Mesodermal cell (in vitro differentiated cells): ENCODE data around the gene BAIAP2L2.

Experiments
- H3K27ac ChIP-seq: 2 replicates; pipeline ENCODE4 v1.7.0; 2013; ENCODE audit warnings: mild to moderate bottlenecking, low read depth, low read length, moderate library complexity; ENCODE audit not compliant: severe bottlenecking
- H3K36me3 ChIP-seq: 2 replicates; pipeline ENCODE4 v1.7.1; 2013; ENCODE audit warnings: mild to moderate bottlenecking, low read length, moderate library complexity; ENCODE audit not compliant: control insufficient read depth, insufficient read depth
- H3K4me1 ChIP-seq: one replicate; pipeline ENCODE4 v1.7.1; 2013; ENCODE audit warnings: mild to moderate bottlenecking, low read length; ENCODE audit not compliant: insufficient read depth, control insufficient read depth, poor library complexity, severe bottlenecking
- H3K4me3 ChIP-seq: 2 replicates; pipeline ENCODE4 v1.7.0; 2013; ENCODE audit warnings: low read length, control low read depth, mild to moderate bottlenecking; ENCODE audit not compliant: insufficient read depth, poor library complexity, severe bottlenecking; ENCODE audit errors: extremely low read depth
- H3K9me3 ChIP-seq: 2 replicates; pipeline ENCODE4 v1.7.1; 2013; ENCODE audit warnings: mild to moderate bottlenecking, low read length, moderate library complexity; ENCODE audit not compliant: control insufficient read depth
- WGBS, 2 experiments: methylation state at CpG; one replicate each; pipeline ENCODE4 v1.1.5; 2013; ENCODE audit warnings: missing lambda C conversion rate in 2 of 2; ENCODE audit not compliant: insufficient coverage in 2 of 2; 5-methylcytosine and 5-hydroxymethylcytosine counted together

BAIAP2L2 gene

GRCh38 chr22:38115423-38116205 lies 5.1 kb upstream of the BAIAP2L2 start:
- H3K4me1 ChIP-seq, result peaks cover 3% of the 10 kb centered on the region
- H3K9me3 ChIP-seq, result no peaks in the 10 kb centered on the region
- no peaks in the 10 kb centered on the region for H3K36me3 ChIP-seq
- 95% methylated on average over 27 of the region's 31 CpGs for WGBS, 2 experiments
- no peak overlapping the region for H3K27ac ChIP-seq
- H3K4me3 ChIP-seq, result no peak overlapping the region

DNA sequence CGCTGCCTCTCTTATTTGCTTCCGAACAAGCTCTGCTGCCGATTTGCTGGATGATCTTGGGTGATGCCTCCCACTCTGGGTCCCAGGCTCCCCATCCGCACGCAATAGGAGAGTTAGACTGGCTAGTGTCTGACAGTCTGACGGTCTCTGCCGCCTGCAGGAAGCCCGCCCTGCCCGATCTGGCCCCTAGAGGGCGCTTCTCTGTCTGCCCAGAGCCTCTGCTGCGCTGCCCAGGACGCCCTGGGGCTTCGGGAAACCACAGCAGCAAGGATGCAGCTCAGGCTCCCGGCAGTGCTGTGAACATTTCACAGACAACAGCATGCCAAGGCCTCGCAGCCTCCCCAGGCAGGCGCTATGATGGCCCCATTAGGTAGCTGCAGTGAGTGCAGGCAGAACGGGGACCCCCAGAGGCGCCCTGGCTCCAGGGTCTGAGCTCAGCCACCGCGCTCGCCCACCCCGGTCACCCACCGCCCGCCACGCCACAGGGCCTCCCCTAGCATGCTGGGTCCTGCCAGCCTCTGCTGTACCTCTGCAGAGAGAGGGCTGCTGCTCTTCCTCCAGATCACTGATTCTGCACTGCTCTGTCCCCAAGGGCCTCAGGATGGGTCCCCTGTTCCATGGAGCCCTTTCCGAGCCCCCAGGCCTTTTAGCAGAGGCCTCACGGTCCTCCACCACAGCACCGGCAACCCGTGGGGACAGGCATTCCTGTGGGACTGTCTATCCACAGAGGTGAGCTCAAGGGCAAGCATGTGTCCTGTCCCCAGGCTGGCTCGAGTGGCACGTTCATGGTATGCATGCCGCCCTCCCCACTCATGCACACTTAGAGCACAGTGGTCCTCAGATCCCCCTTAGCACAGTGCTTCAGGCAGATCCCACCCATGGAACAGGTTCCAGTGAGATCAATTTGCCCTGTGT lies 4.3 kb upstream of the BAIAP2L2 start:
- no peak overlapping the region for H3K4me3 ChIP-seq
- 51 to 55% methylated on average over 29 to 32 of the region's 32 CpGs for WGBS, 2 experiments
- no peaks in the 10 kb centered on the region for H3K9me3 ChIP-seq
- H3K4me1 ChIP-seq, result peaks cover 3% of the 10 kb centered on the region
- H3K27ac ChIP-seq, result no peak overlapping the region
- no peaks in the 10 kb centered on the region for H3K36me3 ChIP-seq

DNA sequence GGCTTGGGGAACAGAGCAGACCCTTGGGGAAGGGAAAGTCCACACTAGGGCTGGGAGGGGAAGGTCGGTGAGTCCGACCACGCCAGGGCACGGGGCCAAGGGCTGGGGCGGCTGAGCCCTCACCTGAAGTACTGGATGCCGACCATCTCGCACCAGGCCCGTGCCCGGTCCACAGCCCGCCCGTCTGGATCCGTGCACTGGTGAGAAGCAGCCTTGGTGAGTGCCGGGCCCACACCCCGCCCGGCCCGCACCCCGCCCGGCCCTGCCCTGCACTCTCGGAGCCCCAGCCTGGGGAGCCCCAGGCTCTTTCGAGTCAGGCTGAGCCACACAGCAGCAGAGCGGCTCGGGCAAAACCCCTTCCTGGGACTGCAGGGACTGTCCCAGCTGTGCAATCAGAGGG lies 1.9 kb upstream of the BAIAP2L2 start:
- WGBS, 2 experiments, result 96 to 98% methylated on average over 12 to 18 of the region's 22 CpGs
- Histone ChIP-seq H3K36me3 (no peaks in the 10 kb centered on the region), H3K4me1 (peaks cover 3% of the 10 kb centered on the region), H3K4me3 (no peak overlapping the region), H3K9me3 (no peaks in the 10 kb centered on the region), H3K27ac (no peak overlapping the region)

- peaks cover 3% of the 10 kb centered on the region for H3K4me1 ChIP-seq
- H3K4me3 ChIP-seq, result no peak overlapping the region
- H3K36me3 ChIP-seq, result no peaks in the 10 kb centered on the region
- H3K9me3 ChIP-seq, result no peaks in the 10 kb centered on the region
- WGBS, 2 experiments, result 93 to 97% methylated on average over 11 of the region's 11 CpGs
- H3K27ac ChIP-seq, result no peak overlapping the region
Observed at GRCh38 chr22:38111925-38112355, 1.5 kb upstream of the BAIAP2L2 start.

GRCh38 chr22:38110863-38111852 lies 674 bp upstream of the BAIAP2L2 start:
- WGBS, 2 experiments, result 83 to 86% methylated on average over 20 to 30 of the region's 30 CpGs
- no peaks in the 10 kb centered on the region for H3K9me3 ChIP-seq
- peaks cover 3% of the 10 kb centered on the region for H3K4me1 ChIP-seq
- no peak overlapping the region for H3K27ac ChIP-seq
- H3K36me3 ChIP-seq, result no peaks in the 10 kb centered on the region
- H3K4me3 ChIP-seq, result no peak overlapping the region

GRCh38 chr22:38109371-38110001 lies 998 bp downstream of the BAIAP2L2 start:
- Histone ChIP-seq H3K4me1 (no peaks in the 10 kb centered on the region), H3K4me3 (no peak overlapping the region), H3K27ac (no peak overlapping the region), H3K9me3 (no peaks in the 10 kb centered on the region), H3K36me3 (no peaks in the 10 kb centered on the region)
- WGBS, 2 experiments, result 92% methylated on average over 14 to 20 of the region's 22 CpGs

GRCh38 chr22:38108561-38109319 lies 1.7 kb downstream of the BAIAP2L2 start:
- Histone ChIP-seq H3K4me1 (no peaks in the 10 kb centered on the region), H3K4me3 (no peak overlapping the region), H3K9me3 (no peaks in the 10 kb centered on the region), H3K36me3 (no peaks in the 10 kb centered on the region), H3K27ac (no peak overlapping the region)
- WGBS, 2 experiments, result 87 to 96% methylated on average over 9 to 12 of the region's 15 CpGs

DNA sequence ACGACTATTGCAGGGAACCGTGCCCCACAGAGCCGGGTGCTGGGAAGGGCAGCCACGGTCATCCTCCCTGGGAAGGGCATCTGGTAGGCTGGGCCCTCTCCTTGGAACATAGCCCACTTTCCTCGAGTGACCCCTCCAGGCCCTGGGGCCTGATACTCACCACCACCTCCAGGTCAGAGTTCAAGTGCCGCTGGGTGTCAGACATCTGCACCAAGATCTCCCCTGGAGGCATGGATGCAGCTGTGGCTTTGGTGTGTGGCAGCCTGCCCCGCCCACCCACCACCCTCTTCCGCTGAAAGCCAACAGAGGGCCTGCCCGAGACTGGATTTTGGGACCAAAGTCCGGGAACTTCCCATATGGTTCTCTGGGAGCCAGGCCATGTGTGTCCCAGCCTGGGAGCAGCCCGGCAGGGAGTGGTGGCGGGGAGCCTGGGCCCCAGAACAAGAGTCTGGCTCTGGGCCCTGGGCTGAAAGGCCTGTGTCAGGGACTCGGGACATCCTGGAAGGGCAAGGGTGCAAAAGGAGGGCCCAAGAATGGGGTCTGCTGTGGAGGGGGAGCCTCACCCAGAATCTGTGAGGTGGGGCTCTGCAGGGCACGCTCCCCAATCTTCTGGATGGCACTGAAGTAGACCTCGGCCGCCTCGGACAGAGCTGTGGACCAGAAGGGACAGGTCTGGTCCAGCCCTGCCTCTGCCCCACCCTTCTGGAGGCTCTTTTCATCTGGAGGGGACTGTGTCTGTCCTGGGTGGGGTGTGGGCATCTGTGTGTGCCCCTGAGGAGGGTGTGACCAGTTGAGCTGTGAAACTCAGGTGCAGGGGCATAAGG lies 2.6 kb downstream of the BAIAP2L2 start:
- no peak overlapping the region for H3K27ac ChIP-seq
- no peak overlapping the region for H3K4me3 ChIP-seq
- no peaks in the 10 kb centered on the region for H3K9me3 ChIP-seq
- no peaks in the 10 kb centered on the region for H3K36me3 ChIP-seq
- WGBS, 2 experiments, result 87 to 92% methylated on average over 15 to 16 of the region's 17 CpGs
- H3K4me1 ChIP-seq, result no peaks in the 10 kb centered on the region
